ENCODE measurements around the gene CCDC18.
"Not testable (repeated sequence)": the region's sequence is repeated elsewhere in the genome, so short reads cannot be mapped to it uniquely, and the experiment has no call there.

CCDC18 gene, protein sequence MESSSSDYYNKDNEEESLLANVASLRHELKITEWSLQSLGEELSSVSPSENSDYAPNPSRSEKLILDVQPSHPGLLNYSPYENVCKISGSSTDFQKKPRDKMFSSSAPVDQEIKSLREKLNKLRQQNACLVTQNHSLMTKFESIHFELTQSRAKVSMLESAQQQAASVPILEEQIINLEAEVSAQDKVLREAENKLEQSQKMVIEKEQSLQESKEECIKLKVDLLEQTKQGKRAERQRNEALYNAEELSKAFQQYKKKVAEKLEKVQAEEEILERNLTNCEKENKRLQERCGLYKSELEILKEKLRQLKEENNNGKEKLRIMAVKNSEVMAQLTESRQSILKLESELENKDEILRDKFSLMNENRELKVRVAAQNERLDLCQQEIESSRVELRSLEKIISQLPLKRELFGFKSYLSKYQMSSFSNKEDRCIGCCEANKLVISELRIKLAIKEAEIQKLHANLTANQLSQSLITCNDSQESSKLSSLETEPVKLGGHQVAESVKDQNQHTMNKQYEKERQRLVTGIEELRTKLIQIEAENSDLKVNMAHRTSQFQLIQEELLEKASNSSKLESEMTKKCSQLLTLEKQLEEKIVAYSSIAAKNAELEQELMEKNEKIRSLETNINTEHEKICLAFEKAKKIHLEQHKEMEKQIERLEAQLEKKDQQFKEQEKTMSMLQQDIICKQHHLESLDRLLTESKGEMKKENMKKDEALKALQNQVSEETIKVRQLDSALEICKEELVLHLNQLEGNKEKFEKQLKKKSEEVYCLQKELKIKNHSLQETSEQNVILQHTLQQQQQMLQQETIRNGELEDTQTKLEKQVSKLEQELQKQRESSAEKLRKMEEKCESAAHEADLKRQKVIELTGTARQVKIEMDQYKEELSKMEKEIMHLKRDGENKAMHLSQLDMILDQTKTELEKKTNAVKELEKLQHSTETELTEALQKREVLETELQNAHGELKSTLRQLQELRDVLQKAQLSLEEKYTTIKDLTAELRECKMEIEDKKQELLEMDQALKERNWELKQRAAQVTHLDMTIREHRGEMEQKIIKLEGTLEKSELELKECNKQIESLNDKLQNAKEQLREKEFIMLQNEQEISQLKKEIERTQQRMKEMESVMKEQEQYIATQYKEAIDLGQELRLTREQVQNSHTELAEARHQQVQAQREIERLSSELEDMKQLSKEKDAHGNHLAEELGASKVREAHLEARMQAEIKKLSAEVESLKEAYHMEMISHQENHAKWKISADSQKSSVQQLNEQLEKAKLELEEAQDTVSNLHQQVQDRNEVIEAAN (N-terminal part only)

DNA sequence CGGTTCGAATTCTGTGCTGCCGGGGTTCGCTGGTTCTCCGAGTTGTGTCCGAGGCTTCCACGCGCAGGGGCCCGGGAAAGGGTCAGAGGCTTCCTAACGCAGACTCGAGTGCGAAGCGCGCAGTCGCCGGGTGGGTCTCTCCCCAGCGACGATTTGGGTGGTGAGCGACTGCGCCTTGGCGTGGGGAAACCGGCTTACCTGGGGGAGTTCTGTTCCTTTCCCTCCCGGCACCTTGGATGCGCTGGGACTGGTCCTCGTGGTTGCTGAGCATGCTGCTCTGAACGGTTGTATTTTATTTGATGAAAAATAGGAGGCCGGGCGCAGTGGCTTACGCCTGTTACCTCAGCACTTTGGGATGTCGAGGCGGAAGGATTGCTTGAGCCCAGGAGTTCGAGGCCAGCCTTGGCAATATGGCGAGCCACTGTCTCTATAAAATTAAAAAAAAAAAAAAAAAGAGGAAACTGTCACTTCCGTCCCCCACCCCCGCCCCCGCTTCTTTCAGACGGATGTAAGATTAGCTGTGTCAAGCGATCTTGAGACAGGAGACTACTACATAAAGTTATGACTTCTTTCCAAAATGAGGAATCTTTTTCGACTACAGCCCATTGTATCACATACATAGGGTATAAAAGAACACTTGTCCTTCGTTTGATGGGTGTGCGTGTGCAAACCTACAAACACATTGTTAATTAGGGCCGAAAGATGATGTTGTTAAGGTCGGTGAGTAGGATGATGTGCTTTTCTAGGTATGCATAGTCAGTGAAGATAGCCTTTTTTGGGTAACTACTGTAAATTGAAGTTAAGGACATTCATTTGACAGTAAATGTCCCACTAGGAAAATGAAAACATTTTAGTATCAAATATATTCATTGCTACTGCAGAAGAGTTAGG, at the start of gene CCDC18:
CCDC18 (plus strand) TSS at position 2 of the 891 bp plus-strand sequence. CDS start 2,638 bp downstream, outside the sequence.
- no peak for DNase-seq

DNA sequence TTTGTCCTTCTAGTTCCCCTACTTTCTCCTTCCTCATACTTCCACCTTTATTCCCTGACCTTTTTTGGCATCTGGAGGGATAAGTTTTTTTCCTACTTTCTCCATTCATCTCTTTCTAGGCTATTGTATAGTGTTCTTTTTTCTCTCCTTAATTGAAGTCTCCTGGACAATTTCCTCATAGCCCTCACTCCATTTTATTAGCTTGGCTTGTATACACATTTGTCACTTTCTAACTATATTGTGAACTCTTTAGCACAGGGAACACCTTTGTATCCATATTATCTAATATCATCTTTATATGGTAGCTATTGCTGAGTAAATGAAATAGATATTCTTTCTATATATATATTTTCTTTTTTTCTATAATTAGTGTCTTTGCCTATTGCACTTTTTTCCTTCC, 47.9 kb upstream of the CCDC18 start:
- DNase-seq = no peak

DNA sequence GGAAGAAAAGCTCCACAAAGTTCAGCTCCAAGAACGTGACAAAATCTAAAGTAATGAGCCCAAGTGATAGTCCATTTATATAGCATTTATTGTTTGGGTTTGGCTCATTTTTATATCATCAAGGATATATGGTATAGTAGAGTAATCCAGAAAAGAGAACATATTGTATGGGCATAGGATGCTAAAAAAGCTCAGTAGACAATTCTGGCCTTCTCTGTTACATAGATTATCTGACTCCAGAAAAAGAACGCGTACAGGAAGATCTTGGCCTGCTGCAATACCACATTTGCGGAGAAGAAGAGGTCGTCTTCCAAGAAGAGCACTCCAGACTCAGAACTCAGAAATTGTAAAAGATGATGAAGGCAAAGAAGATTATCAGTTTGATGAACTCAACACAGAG, 44.1 kb upstream of the CCDC18 start:
- no peak for DNase-seq

DNA sequence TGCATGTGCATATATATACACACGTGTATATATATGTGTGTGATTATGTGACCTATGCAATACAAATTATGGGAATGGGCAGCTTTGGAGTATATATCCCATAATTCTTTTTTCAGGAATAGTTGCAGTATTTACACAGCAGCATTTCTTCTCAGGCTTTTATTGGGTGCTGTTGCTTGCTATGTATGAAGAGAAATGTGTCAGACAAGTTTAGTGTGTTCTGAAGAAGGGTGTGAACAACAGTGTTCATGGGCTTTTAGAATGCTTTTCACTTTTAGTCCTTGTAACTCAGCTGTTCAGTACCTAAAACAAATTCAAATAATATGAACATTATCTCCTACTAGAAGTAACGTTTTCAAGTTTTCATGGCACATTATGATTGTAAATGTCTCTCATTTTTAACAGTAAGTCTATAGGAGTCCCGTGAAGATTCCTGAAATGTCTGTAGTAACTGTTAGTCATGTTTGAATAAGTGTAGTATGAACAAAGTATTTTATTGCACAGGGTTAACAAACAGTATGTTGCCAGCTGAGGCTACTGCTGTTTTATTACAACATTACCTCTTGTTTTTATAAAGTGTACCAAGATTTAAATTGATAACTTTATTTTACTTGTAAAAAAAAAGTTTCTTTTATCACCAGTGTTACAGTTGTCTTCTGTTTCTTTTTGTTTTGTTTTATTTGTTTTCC, 42.8 kb upstream of the CCDC18 start:
- no peak for DNase-seq

DNA sequence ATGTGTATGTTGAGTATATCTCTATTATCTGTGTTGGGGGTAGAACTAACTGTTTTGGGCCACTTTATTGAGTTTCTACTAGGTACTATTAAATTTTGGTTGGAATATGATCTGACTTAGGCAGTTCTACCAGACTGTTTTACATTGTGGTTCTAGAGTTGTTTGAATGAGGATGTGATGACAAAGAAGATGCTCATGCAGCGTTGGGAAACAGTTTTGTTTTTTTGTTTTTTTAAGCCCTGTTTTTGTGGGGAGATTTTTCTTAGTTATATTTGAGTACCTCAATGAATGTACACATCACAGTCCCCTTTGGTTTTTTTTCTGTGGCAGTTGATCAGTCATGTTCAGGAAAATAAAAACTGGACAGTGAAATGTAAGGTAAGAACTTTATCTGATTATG, 40.4 kb upstream of the CCDC18 start:
- no peak for DNase-seq

DNA sequence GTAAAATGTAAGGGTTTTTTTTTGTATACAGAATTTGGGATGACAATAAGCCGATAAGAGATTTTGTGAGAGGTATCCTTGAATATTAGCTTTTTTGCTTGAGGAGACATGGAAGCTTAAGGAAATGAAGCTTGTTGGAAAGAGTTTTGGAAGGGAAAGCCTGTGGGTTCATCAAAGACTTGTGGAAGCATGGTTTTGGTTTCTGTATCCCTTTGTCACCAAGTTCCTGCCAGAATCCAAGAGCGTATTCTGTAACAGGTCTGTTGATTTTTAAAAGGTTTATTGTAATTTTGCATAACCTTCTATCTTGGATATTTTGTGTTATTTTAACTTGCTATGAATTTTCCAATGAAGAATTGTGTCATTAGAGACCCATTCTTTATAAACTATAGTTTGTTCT, 38.4 kb upstream of the CCDC18 start:
- DNase-seq = no peak

DNA sequence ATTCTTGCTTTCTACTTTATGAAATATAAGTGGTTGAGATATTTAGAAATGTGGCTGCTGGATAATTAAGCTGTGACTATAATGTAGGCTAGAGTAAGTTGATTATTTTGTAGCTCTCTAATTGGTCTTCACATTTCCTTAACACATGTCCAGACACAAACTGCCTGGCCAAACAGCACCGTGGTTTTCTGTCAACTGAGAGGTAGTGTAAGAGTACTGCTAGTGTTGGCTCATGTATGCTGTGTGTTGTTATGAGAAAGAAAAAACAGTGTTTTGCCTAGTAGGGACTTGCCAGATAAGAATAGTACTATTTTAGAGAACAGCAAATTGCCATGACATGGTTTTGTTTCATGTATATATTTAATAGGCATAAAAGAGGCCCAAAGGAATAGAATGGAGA, 37.4 kb upstream of the CCDC18 start:
- no peak for DNase-seq

DNA sequence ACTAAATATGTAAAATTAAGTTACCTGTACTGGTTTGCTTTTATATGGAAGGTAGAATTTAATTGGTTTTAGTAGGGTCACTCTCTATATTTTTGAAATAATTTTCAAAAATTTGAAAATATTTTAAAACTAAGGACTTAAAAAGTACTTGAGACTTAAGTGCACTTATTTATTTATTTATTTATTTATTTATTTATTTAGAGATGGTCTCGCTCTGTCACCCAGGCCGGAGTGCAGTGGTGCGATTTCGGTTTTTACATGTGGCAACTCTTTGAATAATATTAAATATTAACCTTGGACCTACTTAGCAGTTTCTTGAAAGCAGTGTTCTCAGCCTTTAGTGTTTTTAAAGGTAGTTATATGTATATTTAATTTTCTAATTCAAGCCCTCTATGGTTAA, 36.8 kb upstream of the CCDC18 start:
- no peak for DNase-seq

DNA sequence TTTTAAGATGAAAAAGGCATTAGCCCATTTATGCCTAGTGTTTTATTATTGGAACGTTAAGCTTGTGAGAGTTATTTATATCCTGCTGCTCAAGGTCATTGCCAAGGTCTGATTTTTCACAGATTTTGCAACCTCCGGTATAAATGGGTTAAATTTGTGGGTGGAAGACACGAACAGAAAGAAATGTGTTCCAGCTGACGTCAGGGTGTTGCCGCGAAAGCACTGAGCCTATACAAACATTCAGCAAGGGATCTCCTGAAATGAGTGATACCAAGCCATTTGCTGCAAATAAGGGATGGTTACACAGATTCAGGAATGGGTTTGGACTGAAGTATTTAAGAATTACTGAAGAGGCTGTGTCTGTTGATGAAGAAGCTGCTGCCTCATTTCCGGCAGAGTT, 32.5 kb upstream of the CCDC18 start:
- DNase-seq = no peak

DNA sequence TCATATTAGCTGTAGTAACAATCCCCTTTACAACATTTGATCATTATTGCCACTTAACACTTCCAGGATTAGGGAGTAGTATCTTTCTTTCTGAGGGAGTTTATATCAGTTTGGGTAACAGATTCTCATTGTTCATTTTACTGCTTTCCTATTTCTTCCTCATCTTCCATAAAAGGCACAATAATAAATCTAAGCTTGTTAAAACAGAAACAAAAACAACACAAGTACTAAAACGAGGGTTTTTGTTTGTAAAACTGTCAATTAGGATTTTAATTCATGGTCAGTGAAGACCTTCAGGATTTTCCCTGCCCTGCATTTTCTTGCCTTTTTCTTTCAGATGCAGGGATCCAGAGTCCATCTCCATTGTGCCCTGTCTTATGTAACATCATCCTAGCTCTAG, 29.8 kb upstream of the CCDC18 start:
- DNase-seq = no peak

DNA sequence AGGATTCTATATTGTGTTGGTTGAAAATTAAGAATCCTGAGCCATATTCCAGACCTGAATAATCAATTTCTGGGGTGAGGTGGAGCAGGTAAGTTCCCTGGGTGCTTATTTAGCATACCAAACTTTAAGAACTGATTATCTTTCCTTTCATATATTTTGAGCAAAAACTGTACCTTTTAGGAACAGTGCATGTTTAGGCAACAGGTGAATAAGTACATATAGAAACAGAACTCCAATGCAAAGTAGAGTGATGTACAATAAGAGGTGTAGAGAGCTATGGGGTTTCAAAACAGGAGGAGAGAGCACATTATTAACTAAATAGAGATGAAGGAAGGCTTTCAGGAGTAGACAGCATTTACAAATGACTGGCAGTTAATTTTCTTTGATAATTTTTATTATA, 29.1 kb upstream of the CCDC18 start:
- DNase-seq = no peak

DNA sequence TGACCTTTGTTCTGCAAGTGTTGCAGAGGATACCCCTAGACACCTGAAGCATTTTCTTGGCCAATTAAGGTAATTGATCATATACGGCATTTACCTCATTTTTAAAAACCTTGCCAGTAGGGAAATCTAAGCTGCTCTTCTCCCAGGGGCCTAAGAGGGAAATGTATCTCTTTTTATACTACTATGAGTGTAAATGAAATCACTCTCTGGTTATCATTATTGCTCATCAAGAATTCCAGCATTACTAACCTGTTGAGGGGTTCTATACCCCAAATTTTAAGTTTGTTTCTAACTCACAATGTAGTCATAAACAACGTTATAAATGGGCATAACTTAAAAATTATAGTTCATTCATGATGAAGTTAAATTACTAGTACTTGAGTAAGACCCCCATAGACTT, 27.7 kb upstream of the CCDC18 start:
- DNase-seq = no peak

DNA sequence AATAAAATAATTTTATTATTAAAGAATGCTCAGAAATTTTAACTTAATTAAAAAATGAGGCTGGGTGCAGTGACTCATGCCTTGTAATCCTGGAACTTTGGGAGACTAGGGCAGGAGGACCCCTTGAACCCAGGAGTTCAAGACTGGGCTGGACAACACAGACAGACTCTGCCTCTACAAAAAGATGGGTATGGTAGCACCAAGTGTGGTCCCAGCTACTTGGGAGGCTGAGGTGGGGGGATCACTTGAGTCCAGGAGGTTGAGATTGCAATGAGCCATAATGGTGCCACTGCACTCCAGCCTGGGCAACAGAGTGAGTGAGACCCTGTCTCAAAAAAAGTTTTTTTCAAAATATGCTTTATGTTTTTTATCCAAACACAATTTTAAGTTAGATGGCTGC, 25.6 kb upstream of the CCDC18 start:
- DNase-seq = no peak

DNA sequence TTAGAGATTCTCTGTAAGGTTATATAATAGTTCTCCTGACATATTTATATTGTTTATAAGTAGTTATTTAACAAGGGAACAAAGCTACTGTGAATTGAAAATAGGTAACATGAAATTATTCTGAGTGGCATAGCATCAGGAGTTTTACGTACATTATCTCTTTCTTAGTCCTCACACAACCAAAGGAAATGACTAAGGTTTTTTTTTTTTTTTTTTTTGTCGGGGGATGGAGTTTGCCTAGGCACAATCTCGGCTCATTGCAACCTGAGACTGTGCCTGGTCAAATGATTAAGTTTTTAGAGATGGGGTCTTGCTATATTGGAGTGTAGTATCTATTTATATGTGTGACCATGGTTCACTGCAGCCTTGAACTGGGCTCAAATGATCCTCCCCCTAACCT, 25.2 kb upstream of the CCDC18 start:
- no peak for DNase-seq

DNA sequence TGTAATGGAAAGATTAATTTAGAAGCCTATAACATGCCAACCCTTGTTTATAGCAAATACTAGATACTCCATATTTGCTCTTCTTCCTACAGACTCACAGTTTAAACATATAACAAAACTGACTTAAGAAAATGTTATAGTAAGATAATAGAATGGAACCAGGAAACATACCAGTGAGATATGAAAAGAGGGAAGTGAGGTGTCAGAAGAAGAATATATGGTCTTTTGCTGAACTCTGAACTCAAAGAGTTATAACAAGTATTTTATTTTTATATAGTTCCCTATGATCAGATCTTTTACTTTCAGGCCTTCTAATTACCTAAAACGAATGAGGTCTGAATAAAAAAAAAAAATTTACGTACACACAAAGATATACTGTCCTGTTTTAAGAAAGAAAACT, 21.2 kb upstream of the CCDC18 start:
- no peak for DNase-seq

DNA sequence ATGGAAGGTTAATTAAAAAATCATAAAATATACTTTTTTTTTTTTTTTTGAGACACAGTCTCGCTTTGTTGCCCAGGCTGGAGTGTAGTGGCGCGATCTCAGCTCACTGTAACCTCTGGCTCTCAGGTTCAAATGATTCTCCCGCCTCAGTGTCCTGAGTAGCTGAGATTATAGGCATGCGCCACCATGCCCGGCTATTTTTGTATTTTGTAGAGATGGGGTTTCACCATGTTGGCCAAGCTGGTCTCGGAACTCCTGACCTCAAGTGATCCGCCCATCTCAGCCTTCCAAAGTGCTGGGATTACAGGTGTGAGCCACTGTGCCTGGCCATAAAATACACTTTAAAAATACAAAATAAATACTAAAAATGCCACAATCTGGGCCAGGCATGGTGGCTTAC, 17.2 kb upstream of the CCDC18 start:
- DNase-seq = not testable (repeated sequence)

DNA sequence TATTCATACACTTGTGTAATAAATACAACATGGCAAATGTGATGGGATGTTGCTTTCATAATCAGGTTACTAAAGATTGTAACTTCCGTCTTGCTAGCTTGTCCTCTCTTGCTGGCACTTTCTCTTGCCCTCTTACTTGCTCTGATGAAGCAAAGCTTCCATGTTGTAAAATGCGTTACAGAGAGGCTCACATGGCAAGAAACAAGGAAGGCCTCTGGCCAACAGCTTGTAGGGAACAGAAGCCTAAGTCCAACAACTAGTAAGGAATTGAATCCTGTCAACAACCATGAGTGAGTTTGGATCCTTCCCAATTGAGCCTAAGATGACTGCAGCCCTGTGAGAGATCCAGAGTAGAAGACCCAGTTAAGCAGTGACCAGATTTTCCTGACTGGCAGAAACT, 15.7 kb upstream of the CCDC18 start:
- DNase-seq = no peak

DNA sequence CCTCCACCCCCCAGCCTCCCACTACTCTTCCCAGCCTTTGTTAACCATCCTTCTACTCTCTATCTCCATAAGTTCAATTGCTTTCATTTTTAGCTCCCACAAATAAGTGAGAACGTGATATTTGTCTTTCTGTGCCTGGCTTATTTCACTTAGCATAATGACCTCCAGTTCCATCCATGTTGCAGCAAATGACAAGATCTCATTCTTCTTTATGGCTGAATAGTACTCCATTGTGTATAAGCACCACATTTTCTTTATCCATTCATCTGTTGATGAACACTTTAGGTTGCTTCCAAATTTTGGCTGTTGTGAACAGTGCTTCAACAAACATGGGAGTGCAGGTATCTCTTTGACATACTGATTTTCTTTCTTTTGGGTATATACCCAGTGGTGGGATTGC, 14.6 kb upstream of the CCDC18 start:
- not testable (repeated sequence) for DNase-seq

DNA sequence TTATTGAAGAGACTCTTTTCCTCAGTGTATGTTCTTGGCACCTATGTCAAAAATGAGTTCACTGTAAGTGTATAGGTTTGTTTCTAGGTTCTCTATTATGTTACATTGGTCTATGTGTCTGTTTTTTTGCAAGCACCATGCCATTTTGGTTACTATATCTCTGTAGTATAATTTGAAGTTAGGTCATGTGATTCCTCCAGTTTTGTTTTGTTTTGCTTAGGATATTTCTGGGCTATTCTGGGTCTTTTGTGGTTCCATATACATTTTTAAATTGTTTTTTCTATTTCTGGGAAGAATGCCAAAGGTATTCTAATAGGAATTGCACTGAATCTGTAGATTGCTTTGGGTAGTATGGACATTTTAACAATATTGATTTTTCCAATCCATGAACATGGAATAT, 13.5 kb upstream of the CCDC18 start:
- no peak for DNase-seq

DNA sequence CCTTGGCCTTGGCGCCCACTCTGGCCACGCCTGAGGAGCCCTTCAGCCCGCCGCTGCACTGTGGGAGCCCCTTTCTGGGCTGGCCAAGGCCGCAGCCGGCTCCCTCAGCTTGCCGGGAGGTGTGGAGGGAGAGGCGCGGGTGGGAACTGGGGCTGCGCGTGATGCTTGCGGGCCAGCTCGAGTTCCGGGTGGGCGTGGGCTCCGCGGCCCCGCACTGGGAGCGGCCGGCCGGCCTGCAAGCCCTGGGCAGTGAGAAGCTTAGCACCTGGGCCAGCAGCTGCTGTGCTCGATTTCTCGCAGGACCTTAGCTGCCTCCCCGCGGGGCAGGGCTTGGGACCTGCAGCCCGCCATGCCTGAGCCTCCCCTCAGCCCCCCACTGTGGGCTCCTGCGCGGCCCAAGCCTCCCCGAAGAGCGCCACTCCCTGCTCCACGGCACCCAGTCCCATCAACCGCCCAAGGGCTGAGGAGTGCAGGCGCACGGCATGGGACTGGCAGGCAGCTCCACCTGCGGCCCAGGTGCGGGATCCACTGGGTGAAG, 10.3 kb upstream of the CCDC18 start:
- not testable (repeated sequence) for DNase-seq

DNA sequence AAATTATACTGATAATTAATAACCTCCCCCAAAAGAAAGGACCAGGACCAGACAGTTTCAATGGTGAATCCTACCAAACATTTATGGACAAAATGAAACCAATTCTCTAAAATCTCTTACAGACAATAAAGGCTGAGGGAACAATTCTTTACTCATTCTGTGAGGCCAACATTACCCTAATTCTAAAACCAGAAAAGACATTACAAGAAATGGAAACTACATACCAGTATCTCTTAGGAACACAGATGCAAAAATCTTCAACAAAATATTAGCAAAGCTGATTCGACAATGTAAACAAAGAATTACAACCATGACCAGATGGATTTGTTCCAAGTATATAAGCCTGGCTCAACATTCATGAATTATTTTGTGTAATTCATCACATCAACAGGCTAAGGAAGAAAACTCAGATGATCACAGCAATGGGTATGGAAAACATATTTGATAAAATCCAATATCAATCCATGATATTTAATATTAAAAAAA, 8.9 kb upstream of the CCDC18 start:
- DNase-seq = no peak
